ENCODE data around the gene PRDX1.

Gene PRDX1

DNA sequence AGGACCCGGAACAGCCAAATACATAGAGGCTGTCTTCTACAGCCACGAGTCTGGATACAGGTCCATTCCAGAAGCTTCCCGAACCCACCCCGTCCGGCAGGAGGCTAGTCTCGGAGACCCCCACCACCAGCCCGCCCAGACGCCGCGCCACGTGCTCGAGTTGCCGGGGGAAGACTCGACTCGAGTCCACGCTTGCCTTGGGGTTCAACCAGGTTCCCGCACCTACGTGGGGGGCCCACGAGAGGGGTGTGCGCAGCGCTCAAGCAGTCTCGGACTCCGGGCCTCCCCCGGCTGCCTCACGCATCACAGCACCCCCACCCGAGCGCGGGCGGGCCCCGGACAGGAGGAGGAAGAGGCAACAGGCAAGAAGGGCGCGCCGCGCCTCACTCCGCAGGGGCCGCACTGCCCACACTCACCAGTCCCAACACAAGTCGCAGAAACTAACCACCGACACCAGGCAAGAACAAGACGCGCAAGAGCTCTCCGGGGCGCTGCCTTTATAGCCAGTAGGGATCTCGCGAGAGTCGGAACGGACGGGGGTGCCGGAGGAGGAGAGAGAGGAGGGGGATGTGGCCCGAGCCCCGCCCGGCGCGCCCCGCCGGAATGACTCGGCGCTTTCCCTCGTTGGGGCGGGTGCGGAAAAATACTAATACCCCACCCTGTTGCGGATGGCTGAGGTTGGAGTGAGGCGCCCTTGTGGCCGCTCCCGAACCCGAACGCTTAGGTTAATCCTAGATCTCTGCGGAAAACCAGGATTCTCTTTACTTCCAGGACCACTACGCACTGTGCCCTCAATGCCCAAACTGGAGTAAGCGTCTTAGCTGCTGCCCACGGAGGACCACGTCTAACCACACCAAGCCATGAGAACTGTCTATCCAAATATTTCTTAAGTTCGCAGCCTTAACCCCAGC is at the start of gene PRDX1:
TSS of gene PRDX1 (minus strand) at position 472 of the 911 bp plus-strand sequence. CDS start 2,841 bp downstream, outside the sequence.
- CTCF ChIA-PET: interaction anchor here (0.5 to 2.1 kb wide), 5 partner anchors 10 to 507 kb away, joined by 3 to 6 read pairs (median 4); no protein-coding TSS in a partner anchor
- POLR2A ChIA-PET: interaction anchor here (0.6 to 5.7 kb wide), 38 partner anchors 9 to 800 kb away, joined by 3 to 68 read pairs (median 6); partner anchors contain the start of genes AKR1A1, CCDC163, GPBP1L1 and HECTD3
- DNase-seq (ENCODE audit: extremely low spot score): peak; percentile 96
- TF ChIP-seq BHLHE40 (IDR thresholded peaks at IDR 0.05; ENCODE audit: borderline replicate concordance): no peak
- TF ChIP-seq TARDBP (IDR thresholded peaks at IDR 0.05): no peak
- TF ChIP-seq L3MBTL2 (conservative IDR thresholded peaks at IDR 0.05): peak; percentile 50; the same call in 1 of the 2 replicates
- no peak for TF ChIP-seq SUZ12 (IDR thresholded peaks at IDR 0.05)
- peak; percentile 87; the same call in 1 of the 2 replicates for TF ChIP-seq SP1 (IDR thresholded peaks at IDR 0.05)
- peak; percentile 95 for TF ChIP-seq ELF4 (IDR thresholded peaks at IDR 0.05)

DNA sequence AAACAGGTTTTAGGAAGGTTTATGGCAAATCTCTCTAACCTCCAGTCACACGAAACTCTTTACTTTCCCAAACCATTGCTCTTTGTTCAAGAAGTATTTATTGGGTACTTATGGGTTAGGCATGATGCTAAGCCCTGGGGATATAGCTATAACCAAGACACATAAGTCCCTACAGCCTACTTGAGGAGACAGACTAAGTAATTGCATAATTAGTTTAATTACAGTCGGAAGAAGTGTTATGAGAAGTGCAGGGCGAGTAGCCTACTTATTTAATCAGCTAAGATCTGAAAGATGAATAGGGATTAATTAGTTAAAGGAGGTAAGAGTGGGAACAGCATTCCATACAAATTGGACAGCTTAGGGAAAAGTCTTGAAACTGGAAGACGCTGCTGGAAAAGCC is 48.9 kb upstream of the PRDX1 start:
- CTCF ChIA-PET: interaction anchor here (0.6 to 5.7 kb wide), 6 partner anchors 11 to 210 kb away, joined by 3 to 46 read pairs (median 4); partner anchors contain the start of gene AKR1A1
- POLR2A ChIA-PET: interaction anchor here (1.5 to 5.6 kb wide), 3 partner anchors 13 to 231 kb away, joined by 3 to 40 read pairs (median 12); partner anchors contain the start of genes MUTYH, PRDX1 and TOE1
- no peak for TF ChIP-seq SP1 (IDR thresholded peaks at IDR 0.05)
- TF ChIP-seq ZNF384 (IDR thresholded peaks at IDR 0.05): no peak
- no peak for DNase-seq (ENCODE audit: extremely low spot score)

DNA sequence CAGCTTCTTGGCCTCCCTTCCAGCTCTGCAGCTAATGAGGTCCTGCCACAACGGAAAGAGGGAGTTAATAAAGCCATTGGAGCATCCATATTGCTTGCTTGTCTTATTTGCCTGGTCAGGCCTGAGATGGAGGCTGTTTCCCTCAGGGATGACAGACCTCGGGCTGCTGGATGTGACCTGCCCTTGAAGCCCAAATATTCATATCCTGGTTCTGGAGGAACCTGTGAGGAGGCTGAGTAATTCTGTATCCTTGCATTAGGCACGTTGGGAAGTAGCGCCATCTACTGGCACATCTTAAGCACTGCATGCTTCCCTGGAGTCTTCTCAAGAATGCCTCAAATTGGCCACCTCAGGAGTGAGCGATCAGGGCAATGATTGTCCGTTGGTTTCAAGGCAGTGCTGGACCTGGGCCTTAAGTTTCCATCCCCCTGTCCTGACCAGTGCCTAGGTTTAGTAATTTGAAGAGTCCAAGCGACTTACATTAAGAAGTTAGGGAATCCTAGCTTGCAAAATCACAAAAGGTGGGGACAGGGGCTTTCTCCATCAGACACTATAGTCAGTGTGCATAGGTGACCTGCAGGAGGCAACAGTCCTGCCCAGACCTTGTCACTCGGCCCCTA is 48.4 kb upstream of the PRDX1 start:
- POLR2A ChIA-PET: interaction anchor here (1.2 to 5.6 kb wide), 7 partner anchors 12 to 230 kb away, joined by 3 to 40 read pairs (median 8); partner anchors contain the start of genes CCDC163, MMACHC, MUTYH and PRDX1
- CTCF ChIA-PET: interaction anchor here (0.6 to 5.7 kb wide), 13 partner anchors 9 to 261 kb away, joined by 3 to 46 read pairs (median 4); partner anchors contain the start of gene AKR1A1
- DNase-seq (ENCODE audit: extremely low spot score): peak; percentile 78
- no peak for TF ChIP-seq FOXA1 (IDR thresholded peaks at IDR 0.05)
- TF ChIP-seq LEF1 (IDR thresholded peaks at IDR 0.05; ENCODE audit: borderline replicate concordance): no peak
- TF ChIP-seq BHLHE40 (IDR thresholded peaks at IDR 0.05; ENCODE audit: borderline replicate concordance): no peak
- no peak for TF ChIP-seq ZNF384 (IDR thresholded peaks at IDR 0.05)
- TF ChIP-seq, protein P1, sequence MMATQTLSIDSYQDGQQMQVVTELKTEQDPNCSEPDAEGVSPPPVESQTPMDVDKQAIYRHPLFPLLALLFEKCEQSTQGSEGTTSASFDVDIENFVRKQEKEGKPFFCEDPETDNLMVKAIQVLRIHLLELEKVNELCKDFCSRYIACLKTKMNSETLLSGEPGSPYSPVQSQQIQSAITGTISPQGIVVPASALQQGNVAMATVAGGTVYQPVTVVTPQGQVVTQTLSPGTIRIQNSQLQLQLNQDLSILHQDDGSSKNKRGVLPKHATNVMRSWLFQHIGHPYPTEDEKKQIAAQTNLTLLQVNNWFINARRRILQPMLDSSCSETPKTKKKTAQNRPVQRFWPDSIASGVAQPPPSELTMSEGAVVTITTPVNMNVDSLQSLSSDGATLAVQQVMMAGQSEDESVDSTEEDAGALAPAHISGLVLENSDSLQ (IDR thresholded peaks at IDR 0.05): no peak
- TF ChIP-seq FOXM1 (IDR thresholded peaks at IDR 0.05; ENCODE audit: borderline replicate concordance): no peak
- TF ChIP-seq HDGF (IDR thresholded peaks at IDR 0.05; ENCODE audit: borderline replicate concordance): no peak
- TF ChIP-seq FOXK2 (IDR thresholded peaks at IDR 0.05): no peak
- no peak for TF ChIP-seq L3MBTL2 (conservative IDR thresholded peaks at IDR 0.05)
- no peak for TF ChIP-seq CTBP1 (IDR thresholded peaks at IDR 0.05; ENCODE audit: borderline replicate concordance)
- TF ChIP-seq SP1 (IDR thresholded peaks at IDR 0.05): no peak
- no peak for TF ChIP-seq SUZ12 (IDR thresholded peaks at IDR 0.05)
- no peak for TF ChIP-seq ELF4 (IDR thresholded peaks at IDR 0.05)
- TF ChIP-seq TARDBP (IDR thresholded peaks at IDR 0.05): no peak
- TF ChIP-seq ARNT (IDR thresholded peaks at IDR 0.05): no peak

DNA sequence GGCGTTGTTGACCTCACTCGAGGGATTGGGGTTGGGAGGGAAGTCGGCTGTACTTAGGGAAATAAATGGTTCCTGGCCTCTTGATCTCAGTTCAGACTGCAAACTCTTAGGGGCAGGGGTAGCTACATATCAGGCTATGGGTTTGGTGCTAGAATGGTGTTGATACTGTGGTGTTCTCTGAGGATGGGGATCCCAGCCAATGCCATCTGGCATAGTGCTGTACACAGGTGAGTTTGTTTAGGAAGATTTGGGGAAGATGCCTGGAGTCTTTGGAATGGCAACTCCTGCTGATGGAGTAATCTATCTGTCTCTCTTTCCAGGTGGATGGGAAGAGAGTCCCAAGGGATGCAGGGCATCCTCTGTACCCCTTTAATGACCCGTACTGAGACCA is 47.9 kb upstream of the PRDX1 start:
- ChIA-PET CTCF (interaction anchor here (0.6 to 5.7 kb wide), 10 partner anchors 9 to 261 kb away, joined by 3 to 46 read pairs (median 5); partner anchors contain the start of gene AKR1A1), POLR2A (interaction anchor here (1.2 to 5.6 kb wide), 9 partner anchors 11 to 559 kb away, joined by 3 to 40 read pairs (median 5); partner anchors contain the start of genes CCDC163, HECTD3, MMACHC and MUTYH)
- TF ChIP-seq BHLHE40 (IDR thresholded peaks at IDR 0.05; ENCODE audit: borderline replicate concordance) (no peak), LEF1 (IDR thresholded peaks at IDR 0.05; ENCODE audit: borderline replicate concordance) (no peak), CTBP1 (IDR thresholded peaks at IDR 0.05; ENCODE audit: borderline replicate concordance) (no peak), TARDBP (IDR thresholded peaks at IDR 0.05) (no peak), SUZ12 (IDR thresholded peaks at IDR 0.05) (no peak), FOXK2 (IDR thresholded peaks at IDR 0.05) (no peak), FOXA1 (IDR thresholded peaks at IDR 0.05) (no peak)
- TF ChIP-seq, protein P1 (IDR thresholded peaks at IDR 0.05): no peak
- no peak for DNase-seq (ENCODE audit: extremely low spot score)

DNA sequence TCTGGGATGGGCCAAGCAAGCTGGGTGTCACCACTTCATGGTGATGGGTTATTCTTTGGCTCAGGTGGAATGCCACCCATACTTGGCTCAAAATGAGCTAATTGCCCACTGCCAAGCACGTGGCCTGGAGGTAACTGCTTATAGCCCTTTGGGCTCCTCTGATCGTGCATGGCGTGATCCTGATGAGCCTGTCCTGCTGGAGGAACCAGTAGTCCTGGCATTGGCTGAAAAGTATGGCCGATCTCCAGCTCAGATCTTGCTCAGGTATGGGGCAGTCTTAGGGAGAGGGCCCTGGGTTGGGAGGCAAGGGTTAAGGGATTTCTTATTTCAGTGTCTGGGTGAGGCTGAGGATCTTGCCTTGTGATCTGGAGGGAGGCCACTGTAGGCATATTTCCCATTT is 46.7 kb upstream of the PRDX1 start:
- ChIA-PET POLR2A (interaction anchor here (1.2 to 5.6 kb wide), 10 partner anchors 16 to 558 kb away, joined by 3 to 40 read pairs (median 6); partner anchors contain the start of genes AKR1A1, CCDC163, HECTD3 and MMACHC), CTCF (interaction anchor here (1.5 to 5.7 kb wide), 6 partner anchors 11 to 57 kb away, joined by 4 to 46 read pairs (median 7); partner anchors contain the start of gene AKR1A1)

More for the DNA sequence above, 46.7 kb upstream of the PRDX1 start:
- TF ChIP-seq TARDBP (IDR thresholded peaks at IDR 0.05) (no peak), FOXM1 (IDR thresholded peaks at IDR 0.05; ENCODE audit: borderline replicate concordance) (no peak), FOXA1 (IDR thresholded peaks at IDR 0.05) (no peak), ZNF384 (IDR thresholded peaks at IDR 0.05) (no peak), BHLHE40 (IDR thresholded peaks at IDR 0.05; ENCODE audit: borderline replicate concordance) (no peak), CTBP1 (IDR thresholded peaks at IDR 0.05; ENCODE audit: borderline replicate concordance) (no peak), HDGF (IDR thresholded peaks at IDR 0.05; ENCODE audit: borderline replicate concordance) (no peak), FOXK2 (IDR thresholded peaks at IDR 0.05) (no peak)
- TF ChIP-seq, protein P1 (IDR thresholded peaks at IDR 0.05): no peak
- no peak for DNase-seq (ENCODE audit: extremely low spot score)

All from HEK293T (cell line).